H1 (cell line): ENCODE data around the gene NR5A2. TPM values are rescaled to one million over a fixed set of nuclear protein-coding genes. Genes with fewer than 3 reads are reported as not detected.

Source experiments
- CBX8 ChIP-seq: fragments of 300-800, 300-1000 bp; sonication (generic); IDR thresholded peaks from 2 replicates; pipeline ENCODE4 v1.7.1; 2016; ENCODE audit warnings: low read depth, low read length, borderline replicate concordance
- CHD7 ChIP-seq: fragments of 300-600 bp; sonication (generic); IDR thresholded peaks from 2 replicates; pipeline ENCODE4 v1.7.1; 2012; ENCODE audit warnings: low read length, moderate library complexity, mild to moderate bottlenecking, inconsistent platforms; ENCODE audit not compliant: insufficient replicate concordance
- CREB1 ChIP-seq: IDR thresholded peaks from 2 replicates; pipeline ENCODE4 v1.6.1; 2012; ENCODE audit warnings: inconsistent platforms
- CTBP2 ChIP-seq: IDR thresholded peaks from 2 replicates; pipeline ENCODE4 v1.7.0; 2011; ENCODE audit warnings: borderline replicate concordance, mild to moderate bottlenecking, moderate library complexity, mixed read lengths, low read length; ENCODE audit not compliant: insufficient read depth, insufficient read length
- GTF2F1 ChIP-seq: IDR thresholded peaks from 2 replicates; pipeline ENCODE4 v1.6.1; 2012; ENCODE audit warnings: low read depth, low read length, improper control_type of control experiment, borderline replicate concordance
- JUND ChIP-seq: IDR thresholded peaks from 2 replicates; pipeline ENCODE4 v1.6.1; 2011; ENCODE audit warnings: mild to moderate bottlenecking, improper control_type of control experiment, low read length
- MAX ChIP-seq: IDR thresholded peaks from 2 replicates; pipeline ENCODE4 v1.6.1; 2012; ENCODE audit warnings: inconsistent platforms
- POU5F1 ChIP-seq: IDR thresholded peaks from 2 replicates; pipeline ENCODE4 v1.6.1; 2011; ENCODE audit warnings: low read depth, mild to moderate bottlenecking, low read length, moderate library complexity
- SUZ12 ChIP-seq: fragments of 200-600 bp; sonication (generic); IDR thresholded peaks from 2 replicates; pipeline ENCODE4 v1.6.1; 2012; ENCODE audit warnings: mild to moderate bottlenecking, inconsistent platforms, low read length, moderate library complexity, mixed read lengths
- TBP ChIP-seq: IDR thresholded peaks from 2 replicates; pipeline ENCODE4 v1.6.1; 2011; ENCODE audit warnings: low read depth, low read length, improper control_type of control experiment
- TEAD4 ChIP-seq: IDR thresholded peaks from 2 replicates; pipeline ENCODE4 v1.6.1; 2012; ENCODE audit warnings: low read depth, low read length, inconsistent platforms, mixed read lengths
- polyA plus RNA-seq, 7 experiments: library from polyadenylated mRNA; depleted of rRNA in 3 of 7; stranded (reverse) in 5 of 7; unstranded in 2 of 7; fragments of >200 nt in 5 of 7; fragments of 200-250 nt in 2 of 7; gene quantifications; 1 replicate in 5 of 7; 2 replicates in 1 of 7; 4 replicates in 1 of 7; pipeline versions ENCODE4 v1.2.1 to v1.2.3, GENCODE V29; 2011 to 2013; ENCODE audit warnings: missing spikeins in 2 of 7, mixed read lengths in 2 of 7
- total RNA-seq: library from RNA; stranded (reverse); fragmentation: NEBNext Ultra II Directional; extraction: Animal tissue kit (Norgen Biotek cat#: 25700); gene quantifications from 2 replicates; pipeline ENCODE4 v1.2.1, GENCODE V29; 2021

The NR5A2 gene
- total and polyA plus RNA-seq, 2 of the 8 experiments (the other 6 are each of a cell fraction or from before 2014, with no cell fraction given) = 1.7 to 11.6 TPM

- TF ChIP-seq CHD7 (no peak), CREB1 (no peak), GTF2F1 (no peak), TBP (no peak), CTBP2 (no peak), MAX (peak; percentile 67), JUND (peak; percentile 46; the same call in 1 of the 2 replicates), TEAD4 (no peak), POU5F1 (peak; percentile 50; the same call in 1 of the 2 replicates), CBX8 (no peak), SUZ12 (no peak)
Observed at GRCh38 chr1:200226268-200226968, 198.9 kb downstream of the NR5A2 start (continued).
